Measurements from ENCODE around the gene DCHS2.

DNA sequence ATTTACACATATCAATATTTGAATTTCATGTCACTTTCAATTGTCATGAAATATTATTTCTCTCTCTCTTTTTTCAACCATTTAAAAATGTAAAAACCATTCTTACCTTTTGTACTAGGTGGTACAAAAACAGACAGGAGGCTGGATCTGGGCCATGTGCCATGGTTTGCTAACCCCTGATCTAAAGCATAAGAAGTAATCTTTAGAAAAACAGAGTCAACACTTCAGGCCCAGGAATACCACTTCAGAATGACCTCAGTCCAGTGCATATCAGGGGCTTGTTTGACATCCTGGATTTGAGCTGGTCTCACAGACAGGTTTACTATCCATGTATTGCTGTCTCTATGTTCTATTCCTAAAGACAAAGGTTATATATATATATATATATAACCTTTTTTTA lies 102.5 kb downstream of the DCHS2 start:
- no peak for TF ChIP-seq EZH2 (IDR thresholded peaks at IDR 0.05)
- no peak for TF ChIP-seq CTCF (IDR thresholded peaks at IDR 0.05)
- no peak for TF ChIP-seq EZH2phosphoT487 (IDR thresholded peaks at IDR 0.05)

All from neural progenitor cell (in vitro differentiated cells).